ENCODE measurements around the gene ITCH. TPM values are rescaled to one million over a fixed set of nuclear protein-coding genes. Genes with fewer than 3 reads are reported as not detected.
"Not testable (repeated sequence)": the region's sequence is repeated elsewhere in the genome, so short reads cannot be mapped to it uniquely, and the experiment has no call there.

ITCH gene
- total RNA-seq, 2 donors from 2014 or later: 45.4 to 89.2 TPM

- Histone ChIP-seq H3K9me3 (no peaks in the 10 kb centered on the region), H3K27me3 (replicated peaks; ENCODE audit: insufficient read depth) (no peaks in the 10 kb centered on the region), H3K4me3 (no peak overlapping the region), H3K27ac (no peak overlapping the region), H3K36me3 (no peaks in the 10 kb centered on the region), H3K4me1 (replicated peaks) (no peaks in the 10 kb centered on the region)
- TF ChIP-seq POLR2AphosphoS5 (IDR thresholded peaks at IDR 0.05) (no peak), POLR2A (IDR thresholded peaks at IDR 0.05) (no peak), CTCF (IDR thresholded peaks at IDR 0.05) (no peak)
- DNase-seq (ENCODE audit: low spot score): no peak
- intact Hi-C loops (cut with DNase I): no loop called here
- 90% methylated on average over 15 of the region's 15 CpGs for WGBS
These were observed 24.9 kb upstream of the ITCH start for GRCh38 chr20:34337982-34338726.

GRCh38 chr20:34340726-34341125 is 22.3 kb upstream of the ITCH start:
- intact Hi-C loops (cut with DNase I); H3K36me3 ChIP-seq; H3K4me1 ChIP-seq (replicated peaks); H3K9me3 ChIP-seq; H3K27me3 ChIP-seq (replicated peaks; ENCODE audit: insufficient read depth); H3K27ac ChIP-seq; H3K4me3 ChIP-seq; DNase-seq (ENCODE audit: low spot score): not testable (repeated sequence)
- 68% methylated on average over 10 of the region's 10 CpGs for WGBS

GRCh38 chr20:34341199-34341598 is 21.9 kb upstream of the ITCH start:
- H3K9me3 ChIP-seq; H3K27ac ChIP-seq; H3K27me3 ChIP-seq (replicated peaks; ENCODE audit: insufficient read depth); H3K4me1 ChIP-seq (replicated peaks); H3K36me3 ChIP-seq; intact Hi-C loops (cut with DNase I); H3K4me3 ChIP-seq; DNase-seq (ENCODE audit: low spot score): not testable (repeated sequence)
- 91% methylated on average over 9 of the region's 9 CpGs for WGBS

- H3K36me3 ChIP-seq: no peaks in the 10 kb centered on the region
- H3K4me1 ChIP-seq (replicated peaks): no peaks in the 10 kb centered on the region
- DNase-seq (ENCODE audit: low spot score): no peak
- H3K9me3 ChIP-seq: no peaks in the 10 kb centered on the region
- no peak for TF ChIP-seq CTCF (IDR thresholded peaks at IDR 0.05)
- no peak for TF ChIP-seq POLR2AphosphoS5 (IDR thresholded peaks at IDR 0.05)
- no peak for TF ChIP-seq POLR2A (IDR thresholded peaks at IDR 0.05)
- no peaks in the 10 kb centered on the region for H3K27me3 ChIP-seq (replicated peaks; ENCODE audit: insufficient read depth)
- WGBS: 79% methylated on average over 10 of the region's 10 CpGs
- intact Hi-C loops (cut with DNase I): no loop called here
- no peak overlapping the region for H3K27ac ChIP-seq
- no peak overlapping the region for H3K4me3 ChIP-seq
These were observed 19.4 kb upstream of the ITCH start for GRCh38 chr20:34343458-34344211.

- Histone ChIP-seq H3K4me1 (replicated peaks) (no peaks in the 10 kb centered on the region), H3K36me3 (no peaks in the 10 kb centered on the region), H3K4me3 (no peak overlapping the region), H3K27me3 (replicated peaks; ENCODE audit: insufficient read depth) (no peaks in the 10 kb centered on the region), H3K9me3 (no peaks in the 10 kb centered on the region), H3K27ac (no peak overlapping the region)
- 76% methylated on average over 5 of the region's 5 CpGs for WGBS
- intact Hi-C loops (cut with DNase I): no loop called here
- TF ChIP-seq POLR2A (IDR thresholded peaks at IDR 0.05) (no peak), CTCF (IDR thresholded peaks at IDR 0.05) (no peak), POLR2AphosphoS5 (IDR thresholded peaks at IDR 0.05) (no peak)
- DNase-seq (ENCODE audit: low spot score): no peak
These were observed 18.8 kb upstream of the ITCH start for GRCh38 chr20:34344238-34344637.

- no peak for TF ChIP-seq CTCF (IDR thresholded peaks at IDR 0.05)
- no peak for TF ChIP-seq POLR2AphosphoS5 (IDR thresholded peaks at IDR 0.05)
- TF ChIP-seq POLR2A (IDR thresholded peaks at IDR 0.05): no peak
- intact Hi-C loops (cut with DNase I): no loop called here
- no peak for DNase-seq (ENCODE audit: low spot score)
- H3K9me3 ChIP-seq: no peaks in the 10 kb centered on the region
- no peaks in the 10 kb centered on the region for H3K36me3 ChIP-seq
- H3K27me3 ChIP-seq (replicated peaks; ENCODE audit: insufficient read depth): no peaks in the 10 kb centered on the region
- no peak overlapping the region for H3K4me3 ChIP-seq
- WGBS: 89% methylated on average over 6 of the region's 6 CpGs
- no peaks in the 10 kb centered on the region for H3K4me1 ChIP-seq (replicated peaks)
- no peak overlapping the region for H3K27ac ChIP-seq
These were observed 17.7 kb upstream of the ITCH start for GRCh38 chr20:34345402-34345736.

GRCh38 chr20:34345839-34346532 is 17.1 kb upstream of the ITCH start:
- H3K36me3 ChIP-seq; H3K4me1 ChIP-seq (replicated peaks); intact Hi-C loops (cut with DNase I); DNase-seq (ENCODE audit: low spot score); H3K9me3 ChIP-seq; H3K27ac ChIP-seq; H3K27me3 ChIP-seq (replicated peaks; ENCODE audit: insufficient read depth); H3K4me3 ChIP-seq: not testable (repeated sequence)
- 81% methylated on average over 9 of the region's 10 CpGs for WGBS

- DNase-seq (ENCODE audit: low spot score); H3K27me3 ChIP-seq (replicated peaks; ENCODE audit: insufficient read depth); H3K4me1 ChIP-seq (replicated peaks); H3K36me3 ChIP-seq; H3K9me3 ChIP-seq; H3K4me3 ChIP-seq; intact Hi-C loops (cut with DNase I); H3K27ac ChIP-seq: not testable (repeated sequence)
- 88% methylated on average over 9 of the region's 9 CpGs for WGBS
These were observed 16.6 kb upstream of the ITCH start for GRCh38 chr20:34346533-34346865.

Data from prostate gland (tissue), 2 donors.